ENCODE data around the gene RTN4RL1.

DNA sequence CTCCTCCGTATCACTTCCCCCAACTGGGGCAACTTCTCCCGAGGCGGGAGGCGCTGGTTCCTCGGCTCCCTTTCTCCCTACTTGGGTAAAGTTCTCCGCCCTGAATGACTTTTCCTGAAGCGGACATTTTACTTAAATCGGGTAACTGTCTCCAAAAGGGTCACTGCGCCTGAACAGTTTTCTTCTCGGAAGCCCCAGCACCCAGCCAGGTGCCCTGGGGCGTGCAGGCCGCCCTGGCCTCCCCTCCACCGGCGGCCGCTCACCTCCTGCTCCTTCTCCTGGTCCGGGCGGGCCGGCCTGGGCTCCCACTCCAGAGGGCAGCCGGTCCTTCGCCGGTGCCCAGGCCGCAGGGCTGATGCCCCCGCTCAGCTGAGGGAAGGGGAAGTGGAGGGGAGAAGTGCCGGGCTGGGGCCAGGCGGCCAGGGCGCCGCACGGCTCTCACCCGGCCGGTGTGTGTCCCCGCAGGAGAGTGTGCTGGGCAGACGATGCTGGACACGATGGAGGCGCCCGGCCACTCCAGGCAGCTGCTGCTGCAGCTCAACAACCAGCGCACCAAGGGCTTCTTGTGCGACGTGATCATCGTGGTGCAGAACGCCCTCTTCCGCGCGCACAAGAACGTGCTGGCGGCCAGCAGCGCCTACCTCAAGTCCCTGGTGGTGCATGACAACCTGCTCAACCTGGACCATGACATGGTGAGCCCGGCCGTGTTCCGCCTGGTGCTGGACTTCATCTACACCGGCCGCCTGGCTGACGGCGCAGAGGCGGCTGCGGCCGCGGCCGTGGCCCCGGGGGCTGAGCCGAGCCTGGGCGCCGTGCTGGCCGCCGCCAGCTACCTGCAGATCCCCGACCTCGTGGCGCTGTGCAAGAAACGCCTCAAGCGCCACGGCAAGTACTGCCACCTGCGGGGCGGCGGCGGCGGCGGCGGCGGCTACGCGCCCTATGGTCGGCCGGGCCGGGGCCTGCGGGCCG is 31.4 kb upstream of the RTN4RL1 start:
- no peak for TF ChIP-seq POLR2A (IDR thresholded peaks at IDR 0.05)
- TF ChIP-seq, protein P1, sequence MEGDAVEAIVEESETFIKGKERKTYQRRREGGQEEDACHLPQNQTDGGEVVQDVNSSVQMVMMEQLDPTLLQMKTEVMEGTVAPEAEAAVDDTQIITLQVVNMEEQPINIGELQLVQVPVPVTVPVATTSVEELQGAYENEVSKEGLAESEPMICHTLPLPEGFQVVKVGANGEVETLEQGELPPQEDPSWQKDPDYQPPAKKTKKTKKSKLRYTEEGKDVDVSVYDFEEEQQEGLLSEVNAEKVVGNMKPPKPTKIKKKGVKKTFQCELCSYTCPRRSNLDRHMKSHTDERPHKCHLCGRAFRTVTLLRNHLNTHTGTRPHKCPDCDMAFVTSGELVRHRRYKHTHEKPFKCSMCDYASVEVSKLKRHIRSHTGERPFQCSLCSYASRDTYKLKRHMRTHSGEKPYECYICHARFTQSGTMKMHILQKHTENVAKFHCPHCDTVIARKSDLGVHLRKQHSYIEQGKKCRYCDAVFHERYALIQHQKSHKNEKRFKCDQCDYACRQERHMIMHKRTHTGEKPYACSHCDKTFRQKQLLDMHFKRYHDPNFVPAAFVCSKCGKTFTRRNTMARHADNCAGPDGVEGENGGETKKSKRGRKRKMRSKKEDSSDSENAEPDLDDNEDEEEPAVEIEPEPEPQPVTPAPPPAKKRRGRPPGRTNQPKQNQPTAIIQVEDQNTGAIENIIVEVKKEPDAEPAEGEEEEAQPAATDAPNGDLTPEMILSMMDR (IDR thresholded peaks at IDR 0.05), result peak in 2 of 5 experiments; percentile 11 to 14
- peak in 1 of 2 donors; percentile 15 for TF ChIP-seq EP300 (IDR thresholded peaks at IDR 0.05)

Data from tibial nerve (tissue), 4 donors.